GM23338 (cell line): Measurements from ENCODE around the gene ARID4A. TPM values are rescaled to one million over a fixed set of nuclear protein-coding genes. Genes with fewer than 3 reads are reported as not detected.
"Not testable (repeated sequence)": the region's sequence is repeated elsewhere in the genome, so short reads cannot be mapped to it uniquely, and the experiment has no call there.

Experiments used
- ATAC-seq: fragments of 200-7000 bp; cut with Tn5 transposase; 3 replicates; pipeline ENCODE4 v1.9.1; 2020
- DNase-seq: peaks from one replicate; pipeline ENCODE4 v3.0.0-alpha.2; 2015; ENCODE audit warnings: low spot score
- H2AFZ ChIP-seq: fragments of 200-600 bp; sonication (generic); 2 replicates; pipeline ENCODE4 v1.8.0; 2016; ENCODE audit warnings: antibody characterized with exemption, mild to moderate bottlenecking, moderate library complexity
- H3F3A ChIP-seq: fragments of 200-600 bp; sonication (generic); replicated peaks from 2 replicates; pipeline ENCODE4 v1.8.0; 2017; ENCODE audit warnings: antibody characterized with exemption, mixed run types, low read depth
- H3K27ac ChIP-seq: fragments of 200-600 bp; sonication (generic); 2 replicates; pipeline ENCODE4 v1.6.1; 2016; ENCODE audit warnings: low read depth
- H3K27me3 ChIP-seq: fragments of 200-600 bp; sonication (generic); 2 replicates; pipeline ENCODE4 v1.8.0; 2016; ENCODE audit warnings: mild to moderate bottlenecking, mixed run types, moderate library complexity; ENCODE audit not compliant: insufficient read depth
- H3K36me3 ChIP-seq: fragments of 200-600 bp; sonication (generic); 2 replicates; pipeline ENCODE4 v1.8.0; 2016; ENCODE audit warnings: mild to moderate bottlenecking; ENCODE audit not compliant: insufficient read depth
- H3K4me1 ChIP-seq: fragments of 200-600 bp; sonication (generic); 2 replicates; pipeline ENCODE4 v1.8.0; 2016; ENCODE audit warnings: mild to moderate bottlenecking, moderate library complexity; ENCODE audit not compliant: insufficient read depth
- H3K4me2 ChIP-seq: fragments of 200-600 bp; sonication (generic); 2 replicates; pipeline ENCODE4 v1.7.1; 2017; ENCODE audit warnings: mixed run types
- H3K4me3 ChIP-seq: fragments of 200-600 bp; sonication (generic); 2 replicates; pipeline ENCODE4 v1.6.1; 2016; ENCODE audit warnings: mixed run types
- H3K79me2 ChIP-seq: fragments of 200-600 bp; sonication (generic); replicated peaks from 2 replicates; pipeline ENCODE4 v1.8.0; 2017; ENCODE audit warnings: mild to moderate bottlenecking; ENCODE audit not compliant: insufficient read depth
- H3K9me2 ChIP-seq: fragments of 200-600 bp; sonication (generic); 2 replicates; pipeline ENCODE4 v1.8.0; 2017; ENCODE audit not compliant: insufficient read depth
- H4K20me1 ChIP-seq: fragments of 200-600 bp; sonication (generic); replicated peaks from 2 replicates; pipeline ENCODE4 v1.8.0; 2017; ENCODE audit warnings: mild to moderate bottlenecking; ENCODE audit not compliant: insufficient read depth
- H3K27ac Mint-ChIP-seq: 2 replicates; pipeline ENCODE4 v1.8.0; 2020; ENCODE audit warnings: inconsistent platforms, mild to moderate bottlenecking, moderate library complexity, mixed read lengths
- H3K27me3 Mint-ChIP-seq: 3 replicates; pipeline ENCODE4 v1.8.0; 2022; ENCODE audit warnings: low read depth, mild to moderate bottlenecking, moderate library complexity, mixed read lengths, inconsistent platforms; ENCODE audit not compliant: insufficient read depth, poor library complexity
- H3K36me3 Mint-ChIP-seq: 3 replicates; pipeline ENCODE4 v1.8.0; 2021; ENCODE audit warnings: low read depth, mild to moderate bottlenecking, inconsistent platforms, moderate library complexity, mixed read lengths
- H3K4me1 Mint-ChIP-seq: 3 replicates; pipeline ENCODE4 v1.8.0; 2020; ENCODE audit warnings: mild to moderate bottlenecking, inconsistent platforms, mixed read lengths
- H3K4me3 Mint-ChIP-seq: 3 replicates; pipeline ENCODE4 v1.8.0; 2021; ENCODE audit warnings: moderate library complexity, mild to moderate bottlenecking, inconsistent platforms, mixed read lengths
- H3K9me3 Mint-ChIP-seq: 3 replicates; pipeline ENCODE4 v1.8.0; 2020; ENCODE audit warnings: moderate library complexity, mild to moderate bottlenecking, inconsistent platforms, mixed read lengths
- CREB1 ChIP-seq: fragments of 250-450 bp; sonication (Bioruptor Pico); IDR thresholded peaks from 2 replicates; pipeline ENCODE4 v1.5.0; 2020; ENCODE audit warnings: low read depth, mild to moderate bottlenecking, moderate library complexity
- EZH2phosphoT487 ChIP-seq: fragments of 200-600 bp; sonication (generic); IDR thresholded peaks from one replicate; pipeline ENCODE4 v1.8.1; 2018; ENCODE audit warnings: antibody characterized with exemption; ENCODE audit not compliant: unreplicated experiment
- JUNB ChIP-seq: IDR thresholded peaks from one replicate; pipeline ENCODE4 v1.6.1; 2016; ENCODE audit warnings: antibody characterized with exemption; ENCODE audit not compliant: unreplicated experiment
- NANOG ChIP-seq: IDR thresholded peaks from 2 replicates; pipeline ENCODE4 v1.6.1; 2016; ENCODE audit warnings: antibody characterized with exemption, borderline replicate concordance
- POLR2AphosphoS5 ChIP-seq: IDR thresholded peaks from 2 replicates; pipeline ENCODE4 v1.6.1; 2016; ENCODE audit warnings: antibody characterized with exemption, low read depth
- ZNF114 ChIP-seq: fragments of 250-450 bp; sonication (Bioruptor Pico); IDR thresholded peaks from 2 replicates; pipeline ENCODE4 v1.5.0; 2020; ENCODE audit warnings: mild to moderate bottlenecking, moderate library complexity
- ZNF331 ChIP-seq: fragments of 250-450 bp; sonication (Bioruptor Pico); IDR thresholded peaks from 2 replicates; pipeline ENCODE4 v1.5.0; 2020; ENCODE audit warnings: low read depth, mild to moderate bottlenecking, moderate library complexity
- polyA plus RNA-seq: library from polyadenylated mRNA; unstranded; fragments of >200 nt; fragmentation: Nextera tagmentation; extraction: Ambion mirVana; gene quantifications from 2 replicates; pipeline ENCODE4 v1.2.1, GENCODE V29; 2016
- total RNA-seq: library from RNA; depleted of rRNA; stranded (reverse); fragments of >200 nt; shearing (Covaris generic); gene quantifications from 2 replicates; pipeline ENCODE4 v1.2.3, GENCODE V29; 2014
- TF ChIP-seq, protein P1 (sequence below): IDR thresholded peaks from 2 replicates; pipeline ENCODE4 v1.6.1; 2016; ENCODE audit warnings: antibody characterized with exemption
- TF ChIP-seq, protein P2 (sequence below): IDR thresholded peaks from one replicate; pipeline ENCODE4 v1.6.1; 2018; ENCODE audit warnings: antibody characterized with exemption; ENCODE audit not compliant: unreplicated experiment

Gene ARID4A
- total and polyA plus RNA-seq, 2 experiments from 2014 or later, result 9.1 to 25.4 TPM

DNA sequence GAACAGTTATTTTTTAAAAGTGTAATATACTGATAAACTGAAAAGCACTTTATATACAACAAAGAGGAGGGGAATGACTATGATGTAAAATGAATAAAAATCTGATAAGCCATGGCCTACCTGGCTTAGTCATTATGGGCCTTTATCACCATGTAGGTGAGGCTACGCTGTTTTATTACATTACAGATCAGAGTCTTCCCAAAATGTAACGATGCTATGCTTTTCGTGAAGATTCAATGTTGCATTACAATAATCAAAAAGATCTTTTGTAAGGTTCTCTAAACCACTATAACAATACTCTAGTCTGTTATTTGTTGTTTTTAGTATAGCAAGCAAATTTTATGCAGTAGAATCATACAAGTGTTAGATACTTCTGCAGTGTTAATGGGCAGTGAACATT is 34.2 kb downstream of the ARID4A start:
- peaks cover 4% of the 10 kb centered on the region; the same call in 2 of the 3 replicates for H3K36me3 Mint-ChIP-seq
- no peak for ATAC-seq

DNA sequence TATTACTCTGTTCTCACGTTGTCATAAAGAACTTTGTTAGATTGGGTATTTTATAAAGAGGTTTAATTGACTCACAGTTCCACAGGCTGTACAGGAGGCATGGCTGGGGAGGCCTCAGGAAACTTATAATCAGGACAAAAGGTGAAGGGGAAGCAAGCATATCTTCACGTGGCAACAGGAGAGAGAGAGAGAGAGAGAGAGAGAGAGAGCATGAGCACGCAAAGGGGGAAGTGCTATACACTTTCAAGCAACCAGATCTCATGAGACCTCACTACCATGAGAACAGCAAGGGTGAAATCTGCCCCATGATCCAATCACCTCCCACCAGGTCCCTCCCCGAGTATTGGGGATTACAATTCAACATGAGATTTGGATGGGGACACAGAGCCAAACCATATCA is 41.3 kb downstream of the ARID4A start:
- not testable (repeated sequence) for H3K4me3 ChIP-seq, H3K4me1 Mint-ChIP-seq, H3K4me1 ChIP-seq, H2AFZ ChIP-seq, H3F3A ChIP-seq, H3K9me2 ChIP-seq, H3K79me2 ChIP-seq, H3K27ac Mint-ChIP-seq, DNase-seq, ATAC-seq, H3K36me3 ChIP-seq, H3K36me3 Mint-ChIP-seq, H3K9me3 Mint-ChIP-seq, H3K27ac ChIP-seq, H4K20me1 ChIP-seq, H3K4me2 ChIP-seq, H3K4me3 Mint-ChIP-seq, H3K27me3 Mint-ChIP-seq, H3K27me3 ChIP-seq

More for the DNA sequence above, 34.2 kb downstream of the ARID4A start:
- Histone ChIP-seq H2AFZ (no peak overlapping the region), H3K36me3 (peaks cover 9% of the 10 kb centered on the region; the same call in 1 of the 2 replicates), H3K4me1 (no peaks in the 10 kb centered on the region), H3K79me2 (no peaks in the 10 kb centered on the region), H3K27me3 (no peaks in the 10 kb centered on the region), H4K20me1 (0 out of 2 replicates have a peak, but pooled peaks cover 3% of the 10 kb centered on the region), H3K4me3 (no peak overlapping the region), H3K4me2 (no peak overlapping the region), H3F3A (no peaks in the 10 kb centered on the region), H3K27ac (peak overlapping the region; percentile 11; the same call in 1 of the 2 replicates), H3K9me2 (no peaks in the 10 kb centered on the region)
- H3K27me3 Mint-ChIP-seq, result no peaks in the 10 kb centered on the region
- TF ChIP-seq CREB1 (CRISPR knock-in tag), result no peak
- TF ChIP-seq POLR2AphosphoS5, result no peak
- TF ChIP-seq ZNF331 (CRISPR knock-in tag), result no peak
- TF ChIP-seq EZH2phosphoT487, result no peak
- TF ChIP-seq, protein P1, sequence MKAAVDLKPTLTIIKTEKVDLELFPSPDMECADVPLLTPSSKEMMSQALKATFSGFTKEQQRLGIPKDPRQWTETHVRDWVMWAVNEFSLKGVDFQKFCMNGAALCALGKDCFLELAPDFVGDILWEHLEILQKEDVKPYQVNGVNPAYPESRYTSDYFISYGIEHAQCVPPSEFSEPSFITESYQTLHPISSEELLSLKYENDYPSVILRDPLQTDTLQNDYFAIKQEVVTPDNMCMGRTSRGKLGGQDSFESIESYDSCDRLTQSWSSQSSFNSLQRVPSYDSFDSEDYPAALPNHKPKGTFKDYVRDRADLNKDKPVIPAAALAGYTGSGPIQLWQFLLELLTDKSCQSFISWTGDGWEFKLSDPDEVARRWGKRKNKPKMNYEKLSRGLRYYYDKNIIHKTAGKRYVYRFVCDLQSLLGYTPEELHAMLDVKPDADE, result no peak
- no peak for TF ChIP-seq ZNF114
- no peak for DNase-seq
- no peak overlapping the region for H3K4me3 Mint-ChIP-seq
- H3K27ac Mint-ChIP-seq, result no peak overlapping the region
- H3K4me1 Mint-ChIP-seq, result peaks cover 8% of the 10 kb centered on the region; the same call in 2 of the 3 replicates
- H3K9me3 Mint-ChIP-seq, result no peaks in the 10 kb centered on the region

DNA sequence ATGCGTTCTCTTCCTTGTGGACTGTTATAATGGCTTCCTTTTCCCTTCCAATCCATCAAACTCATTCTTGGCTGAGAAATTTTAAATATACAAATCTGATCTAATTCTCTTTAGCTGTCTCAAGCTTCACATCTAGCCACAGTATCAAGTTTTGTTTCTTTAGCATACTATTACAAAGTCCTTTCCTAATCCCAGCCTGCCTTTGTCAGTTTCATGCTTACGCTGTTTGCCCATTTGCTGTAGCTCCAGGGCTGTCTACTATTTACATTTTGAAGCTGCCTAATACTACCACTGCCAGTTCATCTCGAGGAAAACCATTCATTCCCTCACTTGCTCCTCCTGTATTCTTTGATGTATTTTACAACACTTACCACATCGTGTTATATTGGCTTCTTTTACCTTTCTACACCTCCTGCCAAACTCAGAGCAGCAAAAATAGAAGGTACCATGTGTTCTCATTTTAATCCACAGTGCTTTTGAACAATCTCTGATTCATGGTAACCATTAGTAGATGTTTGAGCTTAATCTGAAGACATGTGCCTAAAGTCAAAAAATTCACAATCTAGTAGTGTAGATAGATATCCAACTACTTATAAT is 42.9 kb downstream of the ARID4A start:
- DNase-seq (no peak), ATAC-seq (no peak)
- no peaks in the 10 kb centered on the region for H4K20me1 ChIP-seq
- Mint-ChIP-seq H3K27me3 (peaks cover 1% of the 10 kb centered on the region), H3K4me1 (no peaks in the 10 kb centered on the region), H3K27ac (no peak overlapping the region), H3K9me3 (no peaks in the 10 kb centered on the region), H3K36me3 (no peaks in the 10 kb centered on the region; the same call in 2 of the 3 replicates), H3K4me3 (no peak overlapping the region)
- H3K9me2 ChIP-seq, result no peaks in the 10 kb centered on the region
- H2AFZ ChIP-seq, result no peak overlapping the region
- no peak overlapping the region for H3K4me3 ChIP-seq
- no peak overlapping the region for H3K4me2 ChIP-seq
- no peaks in the 10 kb centered on the region for H3F3A ChIP-seq
- H3K27me3 ChIP-seq, result no peaks in the 10 kb centered on the region
- no peak overlapping the region for H3K27ac ChIP-seq
- no peaks in the 10 kb centered on the region for H3K79me2 ChIP-seq
- no peaks in the 10 kb centered on the region for H3K36me3 ChIP-seq
- no peaks in the 10 kb centered on the region for H3K4me1 ChIP-seq
- TF ChIP-seq, protein P2, sequence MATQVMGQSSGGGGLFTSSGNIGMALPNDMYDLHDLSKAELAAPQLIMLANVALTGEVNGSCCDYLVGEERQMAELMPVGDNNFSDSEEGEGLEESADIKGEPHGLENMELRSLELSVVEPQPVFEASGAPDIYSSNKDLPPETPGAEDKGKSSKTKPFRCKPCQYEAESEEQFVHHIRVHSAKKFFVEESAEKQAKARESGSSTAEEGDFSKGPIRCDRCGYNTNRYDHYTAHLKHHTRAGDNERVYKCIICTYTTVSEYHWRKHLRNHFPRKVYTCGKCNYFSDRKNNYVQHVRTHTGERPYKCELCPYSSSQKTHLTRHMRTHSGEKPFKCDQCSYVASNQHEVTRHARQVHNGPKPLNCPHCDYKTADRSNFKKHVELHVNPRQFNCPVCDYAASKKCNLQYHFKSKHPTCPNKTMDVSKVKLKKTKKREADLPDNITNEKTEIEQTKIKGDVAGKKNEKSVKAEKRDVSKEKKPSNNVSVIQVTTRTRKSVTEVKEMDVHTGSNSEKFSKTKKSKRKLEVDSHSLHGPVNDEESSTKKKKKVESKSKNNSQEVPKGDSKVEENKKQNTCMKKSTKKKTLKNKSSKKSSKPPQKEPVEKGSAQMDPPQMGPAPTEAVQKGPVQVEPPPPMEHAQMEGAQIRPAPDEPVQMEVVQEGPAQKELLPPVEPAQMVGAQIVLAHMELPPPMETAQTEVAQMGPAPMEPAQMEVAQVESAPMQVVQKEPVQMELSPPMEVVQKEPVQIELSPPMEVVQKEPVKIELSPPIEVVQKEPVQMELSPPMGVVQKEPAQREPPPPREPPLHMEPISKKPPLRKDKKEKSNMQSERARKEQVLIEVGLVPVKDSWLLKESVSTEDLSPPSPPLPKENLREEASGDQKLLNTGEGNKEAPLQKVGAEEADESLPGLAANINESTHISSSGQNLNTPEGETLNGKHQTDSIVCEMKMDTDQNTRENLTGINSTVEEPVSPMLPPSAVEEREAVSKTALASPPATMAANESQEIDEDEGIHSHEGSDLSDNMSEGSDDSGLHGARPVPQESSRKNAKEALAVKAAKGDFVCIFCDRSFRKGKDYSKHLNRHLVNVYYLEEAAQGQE, result no peak
- TF ChIP-seq NANOG (no peak), JUNB (no peak), POLR2AphosphoS5 (no peak), ZNF114 (no peak)
